HEK293 (cell line): Measurements from ENCODE around the gene CALML4.

Experiments used
- OVOL3 ChIP-seq: fragments of 450-650 bp; formaldehyde crosslinking; IDR thresholded peaks from 2 replicates; pipeline ENCODE4 v1.5.1; 2016; ENCODE audit warnings: missing biosample characterization, missing genetic modification characterization
- SP2 ChIP-seq: fragments of 450-650 bp; formaldehyde crosslinking; IDR thresholded peaks from 2 replicates; pipeline ENCODE4 v1.5.1; 2016; ENCODE audit warnings: missing biosample characterization, missing genetic modification characterization
- ZNF140 ChIP-seq: fragments of 450-650 bp; formaldehyde crosslinking; IDR thresholded peaks from 2 replicates; pipeline ENCODE4 v1.5.1; 2016; ENCODE audit warnings: missing biosample characterization, missing genetic modification characterization
- ZNF792 ChIP-seq: fragments of 450-650 bp; formaldehyde crosslinking; IDR thresholded peaks from 2 replicates; pipeline ENCODE4 v1.5.1; 2016; ENCODE audit warnings: missing biosample characterization, missing genetic modification characterization
- ZNF843 ChIP-seq: fragments of 450-650 bp; formaldehyde crosslinking; IDR thresholded peaks from 2 replicates; pipeline ENCODE4 v1.5.1; 2016; ENCODE audit warnings: missing biosample characterization, missing genetic modification characterization
- TF ChIP-seq, protein P1 (sequence below): fragments of 450-650 bp; formaldehyde crosslinking; IDR thresholded peaks from 2 replicates; pipeline ENCODE4 v1.5.1; 2016; ENCODE audit warnings: missing biosample characterization, missing genetic modification characterization

DNA sequence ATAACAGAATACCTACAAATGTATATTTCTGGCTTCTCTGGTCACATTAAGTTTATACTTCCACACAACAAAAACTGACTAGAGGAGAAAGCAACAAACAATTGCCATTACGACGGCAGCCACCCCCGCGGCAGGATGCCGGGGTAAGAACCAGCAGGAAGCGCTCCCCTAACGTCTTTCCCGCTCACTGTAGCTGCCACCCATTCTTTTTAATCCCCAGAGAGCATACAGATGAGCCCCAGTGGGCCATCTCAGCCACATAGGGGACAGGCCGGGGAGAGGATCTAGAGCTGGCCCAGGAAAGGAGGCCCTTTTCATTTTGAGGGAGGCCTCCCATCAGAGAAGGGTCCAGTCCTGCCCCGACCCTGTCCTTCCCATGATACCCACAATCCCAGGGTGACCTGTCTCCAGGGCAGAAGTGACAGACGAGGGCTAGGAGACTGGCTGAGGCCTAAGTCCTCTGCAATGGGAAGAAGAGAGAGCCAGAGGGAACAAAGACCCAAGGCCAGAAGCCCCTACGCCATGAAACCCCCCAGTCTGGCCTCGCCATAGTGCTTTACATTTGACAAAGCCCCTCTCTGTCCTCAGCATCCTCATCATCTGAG lies 3.6 kb upstream of the CALML4 start:
- TF ChIP-seq, protein P1, sequence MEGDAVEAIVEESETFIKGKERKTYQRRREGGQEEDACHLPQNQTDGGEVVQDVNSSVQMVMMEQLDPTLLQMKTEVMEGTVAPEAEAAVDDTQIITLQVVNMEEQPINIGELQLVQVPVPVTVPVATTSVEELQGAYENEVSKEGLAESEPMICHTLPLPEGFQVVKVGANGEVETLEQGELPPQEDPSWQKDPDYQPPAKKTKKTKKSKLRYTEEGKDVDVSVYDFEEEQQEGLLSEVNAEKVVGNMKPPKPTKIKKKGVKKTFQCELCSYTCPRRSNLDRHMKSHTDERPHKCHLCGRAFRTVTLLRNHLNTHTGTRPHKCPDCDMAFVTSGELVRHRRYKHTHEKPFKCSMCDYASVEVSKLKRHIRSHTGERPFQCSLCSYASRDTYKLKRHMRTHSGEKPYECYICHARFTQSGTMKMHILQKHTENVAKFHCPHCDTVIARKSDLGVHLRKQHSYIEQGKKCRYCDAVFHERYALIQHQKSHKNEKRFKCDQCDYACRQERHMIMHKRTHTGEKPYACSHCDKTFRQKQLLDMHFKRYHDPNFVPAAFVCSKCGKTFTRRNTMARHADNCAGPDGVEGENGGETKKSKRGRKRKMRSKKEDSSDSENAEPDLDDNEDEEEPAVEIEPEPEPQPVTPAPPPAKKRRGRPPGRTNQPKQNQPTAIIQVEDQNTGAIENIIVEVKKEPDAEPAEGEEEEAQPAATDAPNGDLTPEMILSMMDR (tag by site-specific recombination): no peak
- TF ChIP-seq ZNF843: no peak
- no peak for TF ChIP-seq ZNF792
- TF ChIP-seq SP2 (tag by site-specific recombination): no peak
- no peak for TF ChIP-seq OVOL3 (tag by site-specific recombination)
- TF ChIP-seq ZNF140 (tag by site-specific recombination): no peak
